Esophagus muscularis mucosa (tissue), 4 donors: ENCODE measurements around the gene SHISA8. TPM values are rescaled to one million over a fixed set of nuclear protein-coding genes. Genes with fewer than 3 reads are reported as not detected.

Experiments
- DNase-seq: peaks from one replicate; pipeline ENCODE4 v3.0.0-alpha.2; 2017; ENCODE audit errors: extremely low spot score
- H3K27ac ChIP-seq, 4 donors: fragments of 200-600 bp; sonication (generic); replicated peaks in 1 of 4; 1 replicate in 3 of 4; 2 replicates in 1 of 4; pipeline ENCODE4 v1.5.1; 2016 to 2019; ENCODE audit warnings: mild to moderate bottlenecking in 1 of 4
- H3K27me3 ChIP-seq, 4 donors: fragments of 200-600 bp; sonication (generic); one replicate each; pipeline versions ENCODE4 v1.5.1 to v1.6.0; 2016 to 2019
- H3K36me3 ChIP-seq, 4 donors: fragments of 200-600 bp; sonication (generic); one replicate each; pipeline ENCODE4 v1.5.1; 2016 to 2019
- H3K4me1 ChIP-seq, 4 donors: fragments of 200-600 bp; sonication (generic); one replicate each; pipeline ENCODE4 v1.5.1; 2016 to 2019
- H3K4me3 ChIP-seq, 4 donors: fragments of 200-600 bp; sonication (generic); 1 replicate in 2 of 4; 2 replicates in 2 of 4; pipeline ENCODE4 v1.5.1; 2016 to 2019; ENCODE audit warnings: mild to moderate bottlenecking in 4 of 4, moderate library complexity in 1 of 4
- H3K9me3 ChIP-seq, 4 donors: fragments of 200-600 bp; sonication (generic); 1 replicate in 3 of 4; 2 replicates in 1 of 4; pipeline ENCODE4 v1.5.1; 2016 to 2019
- CTCF ChIP-seq, 3 experiments: fragments of 200-600 bp in 2 of 3; fragments of 450-650 bp in 1 of 3; sonication (generic) in 2 of 3; IDR thresholded peaks; one replicate each; pipeline ENCODE4 v1.5.1; 2017 to 2019; ENCODE audit warnings: antibody characterized with exemption in 3 of 3, mild to moderate bottlenecking in 2 of 3, moderate library complexity in 1 of 3
- EP300 ChIP-seq: sonication (generic); formaldehyde crosslinking; IDR thresholded peaks from one replicate; pipeline ENCODE4 v1.6.1; 2017; ENCODE audit warnings: antibody characterized with exemption
- POLR2A ChIP-seq: fragments of 450-650 bp; IDR thresholded peaks from one replicate; pipeline ENCODE4 v1.6.1; 2017; ENCODE audit warnings: antibody characterized with exemption, moderate library complexity, mild to moderate bottlenecking, low read depth
- POLR2AphosphoS5 ChIP-seq, 2 donors: sonication (generic); formaldehyde crosslinking; IDR thresholded peaks; one replicate each; pipeline ENCODE4 v1.6.1; 2017; ENCODE audit warnings: antibody characterized with exemption in 2 of 2
- WGBS: methylation state at CpG from one replicate; pipeline ENCODE4 v1.1.5; 2018; 5-methylcytosine and 5-hydroxymethylcytosine counted together
- intact Hi-C: fragments of 100-400 bp; cut with DNase I; formaldehyde crosslinking; loops from one replicate; pipeline ENCODE4 v1.15.1; 2023
- total RNA-seq, 4 donors: library from RNA; depleted of rRNA; stranded (reverse); fragments of >200 nt; gene quantifications; one replicate each; pipeline versions ENCODE4 v1.1.0 to v1.2.1, GENCODE V29; 2016

SHISA8 gene
- total RNA-seq, 4 donors from 2014 or later: 0.83 TPM; not detected in 3

GRCh38 chr22:41927813-41928212 lies 12.9 kb upstream of the SHISA8 start:
- H3K27ac ChIP-seq: no peak overlapping the region
- WGBS: 84% methylated on average over 6 of the region's 6 CpGs
- H3K4me1 ChIP-seq: peaks cover 8 to 18% (median 14%) of the 10 kb centered on the region in 4 donors
- H3K9me3 ChIP-seq: no peaks in the 10 kb centered on the region
- peaks cover 5 to 37% (median 20%) of the 10 kb centered on the region in 4 donors for H3K27me3 ChIP-seq
- no peak for DNase-seq
- TF ChIP-seq EP300: no peak
- no peak for TF ChIP-seq POLR2AphosphoS5 (IDR thresholded peaks at IDR 0.05)
- no peak for TF ChIP-seq POLR2A
- TF ChIP-seq CTCF (IDR thresholded peaks at IDR 0.05): no peak
- H3K36me3 ChIP-seq: no peaks in the 10 kb centered on the region
- intact Hi-C loops: no loop called here
- no peak overlapping the region for H3K4me3 ChIP-seq

GRCh38 chr22:41925783-41926460 lies 11.0 kb upstream of the SHISA8 start:
- peaks cover 5 to 40% (median 20%) of the 10 kb centered on the region in 4 donors for H3K27me3 ChIP-seq
- TF ChIP-seq CTCF (IDR thresholded peaks at IDR 0.05) (peak; percentile 51 to 83 (median 57)), POLR2A (no peak)
- H3K9me3 ChIP-seq: no peaks in the 10 kb centered on the region
- H3K4me1 ChIP-seq: peaks cover 8 to 18% (median 14%) of the 10 kb centered on the region in 4 donors
- 12% methylated on average over 20 of the region's 48 CpGs for WGBS
- H3K4me3 ChIP-seq: peak overlapping the region; percentile 49 to 61 (median 50)
- H3K36me3 ChIP-seq: no peaks in the 10 kb centered on the region
- DNase-seq: no peak
- intact Hi-C loops: no loop called here
- no peak overlapping the region for H3K27ac ChIP-seq

GRCh38 chr22:41923595-41924276 lies 8.9 kb upstream of the SHISA8 start:
- H3K27me3 ChIP-seq: peaks cover 5 to 62% (median 24%) of the 10 kb centered on the region in 4 donors
- no peak for DNase-seq
- intact Hi-C loops: no loop called here

GRCh38 chr22:41922940-41923594 lies 8.2 kb upstream of the SHISA8 start:
- Histone ChIP-seq H3K27me3 (peaks cover 5 to 69% (median 24%) of the 10 kb centered on the region in 4 donors), H3K4me3 (no peak overlapping the region), H3K9me3 (no peaks in the 10 kb centered on the region), H3K36me3 (no peaks in the 10 kb centered on the region), H3K4me1 (peaks cover 24 to 38% (median 33%) of the 10 kb centered on the region in 4 donors), H3K27ac (no peak overlapping the region)
- TF ChIP-seq EP300 (no peak), POLR2A (no peak), CTCF (IDR thresholded peaks at IDR 0.05) (no peak), POLR2AphosphoS5 (IDR thresholded peaks at IDR 0.05) (no peak)
- DNase-seq: no peak
- 97% methylated on average over 3 of the region's 4 CpGs for WGBS
- intact Hi-C loops: no loop called here

More at GRCh38 chr22:41923595-41924276, 8.9 kb upstream of the SHISA8 start:
- Histone ChIP-seq H3K4me3 (no peak overlapping the region), H3K36me3 (no peaks in the 10 kb centered on the region), H3K27ac (no peak overlapping the region), H3K4me1 (peaks cover 22 to 33% (median 31%) of the 10 kb centered on the region in 4 donors), H3K9me3 (no peaks in the 10 kb centered on the region)
- no peak for TF ChIP-seq CTCF (IDR thresholded peaks at IDR 0.05)
- TF ChIP-seq POLR2A: no peak
- TF ChIP-seq POLR2AphosphoS5 (IDR thresholded peaks at IDR 0.05): no peak
- no peak for TF ChIP-seq EP300
- 91% methylated on average over 14 of the region's 14 CpGs for WGBS
